ENCODE results near the gene SEL1L. TPM values are rescaled to one million over a fixed set of nuclear protein-coding genes. Genes with fewer than 3 reads are reported as not detected.
"Not testable (repeated sequence)": the region's sequence is repeated elsewhere in the genome, so short reads cannot be mapped to it uniquely, and the experiment has no call there.

SEL1L gene
- total RNA-seq, 3 donors from 2014 or later, result 53.7 to 84.3 (median 65.9) TPM

GRCh38 chr14:81517798-81518398, 15.8 kb downstream of the SEL1L start:
- H3K27ac ChIP-seq, result peak overlapping the region; percentile 60 to 75
- intact Hi-C loops (cut with DNase I; ENCODE audit: low total_unique reads), result no loop called here
- H3K9me3 ChIP-seq, result no peaks in the 10 kb centered on the region

GRCh38 chr14:81516986-81517797, 16.5 kb downstream of the SEL1L start:
- Histone ChIP-seq H3K27me3 (no peaks in the 10 kb centered on the region), H3K4me1 (peaks cover 0 to 13% of the 10 kb centered on the region in 2 donors), H3K9me3 (no peaks in the 10 kb centered on the region), H3K4me3 (no peak overlapping the region), H3K36me3 (no peaks in the 10 kb centered on the region), H3K27ac (peak overlapping the region; percentile 60 to 75)
- intact Hi-C loops (cut with DNase I; ENCODE audit: low total_unique reads), result no loop called here
- TF ChIP-seq POLR2A (IDR thresholded peaks at IDR 0.05) (no peak), POLR2AphosphoS5 (IDR thresholded peaks at IDR 0.05) (no peak)
- TF ChIP-seq, protein P1, sequence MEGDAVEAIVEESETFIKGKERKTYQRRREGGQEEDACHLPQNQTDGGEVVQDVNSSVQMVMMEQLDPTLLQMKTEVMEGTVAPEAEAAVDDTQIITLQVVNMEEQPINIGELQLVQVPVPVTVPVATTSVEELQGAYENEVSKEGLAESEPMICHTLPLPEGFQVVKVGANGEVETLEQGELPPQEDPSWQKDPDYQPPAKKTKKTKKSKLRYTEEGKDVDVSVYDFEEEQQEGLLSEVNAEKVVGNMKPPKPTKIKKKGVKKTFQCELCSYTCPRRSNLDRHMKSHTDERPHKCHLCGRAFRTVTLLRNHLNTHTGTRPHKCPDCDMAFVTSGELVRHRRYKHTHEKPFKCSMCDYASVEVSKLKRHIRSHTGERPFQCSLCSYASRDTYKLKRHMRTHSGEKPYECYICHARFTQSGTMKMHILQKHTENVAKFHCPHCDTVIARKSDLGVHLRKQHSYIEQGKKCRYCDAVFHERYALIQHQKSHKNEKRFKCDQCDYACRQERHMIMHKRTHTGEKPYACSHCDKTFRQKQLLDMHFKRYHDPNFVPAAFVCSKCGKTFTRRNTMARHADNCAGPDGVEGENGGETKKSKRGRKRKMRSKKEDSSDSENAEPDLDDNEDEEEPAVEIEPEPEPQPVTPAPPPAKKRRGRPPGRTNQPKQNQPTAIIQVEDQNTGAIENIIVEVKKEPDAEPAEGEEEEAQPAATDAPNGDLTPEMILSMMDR (IDR thresholded peaks at IDR 0.05), result no peak
- no peak for DNase-seq (ENCODE audit: low spot score in 2 of 2)

More at GRCh38 chr14:81517798-81518398, 15.8 kb downstream of the SEL1L start:
- Histone ChIP-seq H3K27me3 (no peaks in the 10 kb centered on the region), H3K4me1 (peaks cover 0 to 13% of the 10 kb centered on the region in 2 donors), H3K36me3 (no peaks in the 10 kb centered on the region), H3K4me3 (no peak overlapping the region)
- TF ChIP-seq, protein P1 (IDR thresholded peaks at IDR 0.05), result no peak
- TF ChIP-seq POLR2AphosphoS5 (IDR thresholded peaks at IDR 0.05) (no peak), POLR2A (IDR thresholded peaks at IDR 0.05) (no peak)
- DNase-seq (ENCODE audit: low spot score in 2 of 2), result peak in 1 of 2 donors; percentile 36

- H3K4me3 ChIP-seq; H3K36me3 ChIP-seq; H3K27ac ChIP-seq; DNase-seq (ENCODE audit: low spot score in 2 of 2); H3K9me3 ChIP-seq; intact Hi-C loops (cut with DNase I; ENCODE audit: low total_unique reads); H3K27me3 ChIP-seq: not testable (repeated sequence)
- H3K4me1 ChIP-seq, result peaks cover 0 to 13% of the 10 kb centered on the region in 2 donors
Observed at GRCh38 chr14:81515927-81516326, 17.7 kb downstream of the SEL1L start.

- H3K4me3 ChIP-seq; H3K9me3 ChIP-seq; H3K36me3 ChIP-seq; H3K27me3 ChIP-seq; DNase-seq (ENCODE audit: low spot score in 2 of 2); H3K4me1 ChIP-seq; H3K27ac ChIP-seq; intact Hi-C loops (cut with DNase I; ENCODE audit: low total_unique reads): not testable (repeated sequence)
Observed at GRCh38 chr14:81512826-81513225, 20.8 kb downstream of the SEL1L start.

GRCh38 chr14:81511111-81511904, 22.3 kb downstream of the SEL1L start:
- no peak overlapping the region for H3K27ac ChIP-seq
- no peaks in the 10 kb centered on the region for H3K4me1 ChIP-seq
- H3K27me3 ChIP-seq, result no peaks in the 10 kb centered on the region
- no peak for TF ChIP-seq POLR2A (IDR thresholded peaks at IDR 0.05)
- TF ChIP-seq POLR2AphosphoS5 (IDR thresholded peaks at IDR 0.05), result no peak
- no peaks in the 10 kb centered on the region for H3K9me3 ChIP-seq
- no peaks in the 10 kb centered on the region for H3K36me3 ChIP-seq
- DNase-seq (ENCODE audit: low spot score in 2 of 2), result no peak
- intact Hi-C loops (cut with DNase I; ENCODE audit: low total_unique reads), result no loop called here
- H3K4me3 ChIP-seq, result no peak overlapping the region

DNA sequence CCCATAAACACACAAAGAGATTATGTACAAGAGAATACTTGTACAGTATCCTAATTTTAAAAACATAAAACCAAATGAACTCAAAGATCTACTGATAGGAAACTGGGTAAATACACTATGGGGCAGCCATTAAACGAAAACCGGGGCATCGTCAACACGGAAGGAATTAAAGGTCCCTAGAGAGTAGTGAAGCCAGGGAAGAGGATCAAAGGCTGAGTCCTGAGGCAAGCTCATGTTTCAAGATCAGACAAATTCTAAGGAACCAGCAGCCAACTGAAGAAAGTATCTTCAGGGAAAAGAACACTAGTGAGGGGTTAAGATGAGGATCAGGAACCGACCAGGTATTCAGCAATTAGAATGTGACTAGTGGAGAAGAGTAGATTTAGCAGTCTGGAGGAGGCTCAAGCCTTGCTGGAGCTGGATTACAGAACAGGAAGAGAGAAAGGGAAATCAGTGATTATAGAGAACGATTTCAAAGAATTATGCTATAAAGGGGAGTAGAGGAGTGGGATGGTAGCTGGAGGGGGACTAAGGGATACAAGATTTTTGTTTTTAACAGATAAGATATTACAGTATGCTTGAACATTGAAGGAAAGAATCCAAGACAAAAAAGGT, 23.7 kb downstream of the SEL1L start:
- no peaks in the 10 kb centered on the region for H3K27me3 ChIP-seq
- H3K27ac ChIP-seq, result peak overlapping the region; percentile 3 to 50
- H3K36me3 ChIP-seq, result peaks cover 8% of the 10 kb centered on the region
- H3K4me1 ChIP-seq, result no peaks in the 10 kb centered on the region
- DNase-seq (ENCODE audit: low spot score in 2 of 2), result no peak
- H3K4me3 ChIP-seq, result peak overlapping the region in 1 of 3 donors; percentile 26
- no peaks in the 10 kb centered on the region for H3K9me3 ChIP-seq
- intact Hi-C loops (cut with DNase I; ENCODE audit: low total_unique reads), result no loop called here
- TF ChIP-seq POLR2AphosphoS5 (IDR thresholded peaks at IDR 0.05) (no peak), POLR2A (IDR thresholded peaks at IDR 0.05) (no peak)
- TF ChIP-seq, protein P1 (IDR thresholded peaks at IDR 0.05), result no peak
